Measurements from ENCODE around the gene BMPR1B.
"Not testable (repeated sequence)": the region's sequence is repeated elsewhere in the genome, so short reads cannot be mapped to it uniquely, and the experiment has no call there.

The BMPR1B gene

GRCh38 chr4:95021099-95021498 is 263.3 kb downstream of the BMPR1B start:
- no peak for DNase-seq (ENCODE audit: low read depth in 2 of 2, low spot score in 1 of 2)

GRCh38 chr4:95023110-95023509 is 265.4 kb downstream of the BMPR1B start:
- DNase-seq (ENCODE audit: low read depth in 2 of 2, low spot score in 1 of 2), result no peak

- DNase-seq (ENCODE audit: low read depth in 2 of 2, low spot score in 1 of 2), result no peak
Observed at GRCh38 chr4:95027905-95028618, 270.3 kb downstream of the BMPR1B start.

- DNase-seq (ENCODE audit: low read depth in 2 of 2, low spot score in 1 of 2), result no peak
Observed at GRCh38 chr4:95038791-95039190, 281.0 kb downstream of the BMPR1B start.

GRCh38 chr4:95044324-95044837 is 286.6 kb downstream of the BMPR1B start:
- DNase-seq (ENCODE audit: low read depth in 2 of 2, low spot score in 1 of 2), result no peak

- DNase-seq (ENCODE audit: low read depth in 2 of 2, low spot score in 1 of 2), result no peak
Observed at GRCh38 chr4:95045429-95045828, 287.7 kb downstream of the BMPR1B start.

- DNase-seq (ENCODE audit: low read depth in 2 of 2, low spot score in 1 of 2), result no peak
Observed at GRCh38 chr4:95048296-95048695, 290.5 kb downstream of the BMPR1B start.

GRCh38 chr4:95049551-95050233 is 291.9 kb downstream of the BMPR1B start:
- DNase-seq (ENCODE audit: low read depth in 2 of 2, low spot score in 1 of 2), result no peak

GRCh38 chr4:95050980-95051701 is 293.4 kb downstream of the BMPR1B start:
- no peak for DNase-seq (ENCODE audit: low read depth in 2 of 2, low spot score in 1 of 2)

- no peak for DNase-seq (ENCODE audit: low read depth in 2 of 2, low spot score in 1 of 2)
Observed at GRCh38 chr4:95051702-95052020, 293.9 kb downstream of the BMPR1B start.

- no peak for DNase-seq (ENCODE audit: low read depth in 2 of 2, low spot score in 1 of 2)
Observed at GRCh38 chr4:95058991-95059390, 301.2 kb downstream of the BMPR1B start.

- no peak for DNase-seq (ENCODE audit: low read depth in 2 of 2, low spot score in 1 of 2)
Observed at GRCh38 chr4:95059663-95060062, 301.9 kb downstream of the BMPR1B start.

GRCh38 chr4:95061220-95061619 is 303.5 kb downstream of the BMPR1B start:
- DNase-seq (ENCODE audit: low read depth in 2 of 2, low spot score in 1 of 2), result no peak

GRCh38 chr4:95061801-95062200 is 304.0 kb downstream of the BMPR1B start:
- DNase-seq (ENCODE audit: low read depth in 2 of 2, low spot score in 1 of 2), result not testable (repeated sequence)

- no peak for DNase-seq (ENCODE audit: low read depth in 2 of 2, low spot score in 1 of 2)
Observed at GRCh38 chr4:95066050-95066449, 308.3 kb downstream of the BMPR1B start.

GRCh38 chr4:95068401-95068800 is 310.6 kb downstream of the BMPR1B start:
- no peak for DNase-seq (ENCODE audit: low read depth in 2 of 2, low spot score in 1 of 2)

GRCh38 chr4:95068818-95069478 is 311.2 kb downstream of the BMPR1B start:
- DNase-seq (ENCODE audit: low read depth in 2 of 2, low spot score in 1 of 2), result no peak

GRCh38 chr4:95071851-95072250 is 314.1 kb downstream of the BMPR1B start:
- no peak for DNase-seq (ENCODE audit: low read depth in 2 of 2, low spot score in 1 of 2)

GRCh38 chr4:95073646-95074045 is 315.9 kb downstream of the BMPR1B start:
- no peak for DNase-seq (ENCODE audit: low read depth in 2 of 2, low spot score in 1 of 2)

- DNase-seq (ENCODE audit: low read depth in 2 of 2, low spot score in 1 of 2), result no peak
Observed at GRCh38 chr4:95077864-95078263, 320.1 kb downstream of the BMPR1B start.

GRCh38 chr4:95080969-95081368 is 323.2 kb downstream of the BMPR1B start:
- no peak for DNase-seq (ENCODE audit: low read depth in 2 of 2, low spot score in 1 of 2)

- no peak for DNase-seq (ENCODE audit: low read depth in 2 of 2, low spot score in 1 of 2)
Observed at GRCh38 chr4:95084584-95084983, 326.8 kb downstream of the BMPR1B start.
